SHP77 treated with DMSO at 0.1 percent for 48 hours (cell line): Measurements from ENCODE around the gene DAB2IP.
"Not testable (repeated sequence)": the region's sequence is repeated elsewhere in the genome, so short reads cannot be mapped to it uniquely, and the experiment has no call there.

ENCODE experiments used
- DNase-seq: peaks from one replicate; lab custom pipeline; 2025; lab: John Stamatoyannopoulos, UW

Gene DAB2IP

DNA sequence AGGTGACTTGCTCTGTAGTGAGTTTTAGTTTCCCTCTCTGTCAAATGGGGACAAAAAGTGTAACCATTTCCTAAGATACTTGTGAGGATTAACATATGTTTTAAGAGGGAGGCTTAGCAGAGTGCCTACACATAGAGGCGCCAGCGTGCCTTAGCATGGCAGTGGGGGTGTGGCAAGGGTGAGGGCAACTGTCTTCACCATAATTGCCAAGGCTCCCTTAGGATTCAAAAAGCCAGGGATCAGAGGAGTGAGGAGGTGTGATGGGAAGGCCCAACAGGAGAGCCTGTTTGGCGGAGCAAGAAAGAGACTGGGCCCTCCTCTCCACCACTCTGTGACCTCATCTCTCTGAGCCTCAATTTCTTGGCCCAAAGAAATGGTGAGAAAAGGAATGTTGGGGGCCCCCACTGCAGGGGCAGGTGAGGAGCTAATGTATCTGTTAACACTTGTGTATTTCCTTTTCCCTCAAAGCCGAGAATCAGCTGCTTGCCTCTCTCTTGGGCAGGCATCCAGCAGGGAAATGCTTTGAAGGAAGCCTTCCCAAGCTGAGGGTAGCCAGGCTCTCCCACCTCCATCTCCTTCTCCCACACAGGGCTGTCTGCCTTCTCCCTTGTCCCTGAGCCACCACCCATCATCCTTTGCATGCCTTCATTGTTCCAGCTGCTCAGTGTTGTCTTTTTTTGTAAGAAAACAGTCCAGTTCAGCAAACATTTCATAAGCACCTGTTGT, 76.0 kb downstream of the DAB2IP start:
- no peak for DNase-seq

DNA sequence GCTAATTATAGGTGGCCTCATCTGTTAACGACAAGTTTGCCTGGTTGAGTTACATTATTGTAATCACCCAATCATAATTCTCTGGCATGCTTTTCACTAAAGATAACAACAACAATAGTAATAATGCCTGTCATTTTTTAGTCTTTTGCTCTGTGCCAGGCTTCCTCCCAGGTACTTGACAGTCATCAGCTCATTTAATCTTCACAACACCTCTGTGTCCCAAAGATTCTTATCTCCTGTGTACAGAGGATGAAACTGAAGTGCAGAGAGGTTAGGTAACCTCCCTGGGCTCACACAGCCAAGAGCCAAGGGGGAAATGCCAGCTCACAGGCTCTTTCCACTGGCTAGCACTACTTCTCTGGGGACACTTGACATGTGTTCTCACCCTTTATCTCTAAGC, 77.5 kb downstream of the DAB2IP start:
- no peak for DNase-seq

DNA sequence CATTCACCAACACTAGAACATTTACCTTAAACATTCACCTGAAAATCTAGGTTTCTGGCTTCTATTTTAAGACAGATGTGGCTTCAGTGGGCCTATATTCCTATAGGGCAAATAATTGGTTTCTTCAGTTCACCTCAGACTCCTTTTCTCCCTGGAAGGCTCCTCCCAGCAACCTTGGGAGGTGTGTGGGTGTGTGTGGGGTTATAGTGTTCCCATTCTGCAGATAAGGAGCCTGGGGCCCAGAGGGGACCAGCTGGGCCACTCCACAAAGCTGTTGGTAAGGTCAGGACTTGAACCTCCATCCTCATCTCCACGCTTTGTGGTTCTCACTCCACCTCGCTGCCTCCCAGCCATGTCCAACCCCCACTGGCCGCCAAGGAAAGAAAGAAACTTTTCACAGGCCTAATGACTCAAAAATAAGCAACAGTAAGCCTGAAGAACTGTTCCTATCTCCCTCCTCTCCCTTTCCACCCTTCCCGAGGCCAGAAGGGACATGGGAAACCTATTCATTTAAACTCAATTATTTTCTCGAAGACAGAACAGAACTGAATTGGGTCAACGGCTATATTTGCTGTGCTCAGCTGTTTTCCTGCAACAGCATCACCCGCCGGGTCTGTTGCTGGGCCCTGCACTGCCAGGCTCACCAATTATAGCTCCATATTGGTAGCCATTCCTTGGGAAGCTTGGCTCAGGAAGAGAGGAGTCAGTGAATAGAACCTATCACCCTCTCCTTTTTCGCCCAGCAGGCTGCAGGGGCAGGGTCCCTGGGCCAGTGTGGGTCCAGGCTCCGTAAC, 78.5 kb downstream of the DAB2IP start:
- no peak for DNase-seq

DNA sequence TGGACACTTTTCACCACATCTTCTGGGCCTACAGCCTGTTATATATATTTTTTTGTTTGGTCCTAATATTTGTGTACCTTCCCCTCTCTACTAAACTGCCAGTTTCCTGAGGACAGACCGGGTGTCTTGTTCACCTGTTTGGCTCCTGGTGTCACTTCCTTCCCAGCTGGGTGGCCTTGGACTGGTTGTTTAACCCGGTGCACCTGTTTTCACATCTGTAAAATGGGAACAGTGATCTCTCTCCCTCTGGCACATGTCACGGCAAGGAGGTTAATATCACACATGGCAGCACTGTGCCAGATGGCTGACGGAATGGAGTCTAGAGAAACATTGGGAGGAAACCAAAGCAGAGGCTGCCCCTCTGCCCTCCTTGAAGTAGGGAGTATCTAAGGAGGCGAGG, 79.7 kb downstream of the DAB2IP start:
- DNase-seq = no peak

DNA sequence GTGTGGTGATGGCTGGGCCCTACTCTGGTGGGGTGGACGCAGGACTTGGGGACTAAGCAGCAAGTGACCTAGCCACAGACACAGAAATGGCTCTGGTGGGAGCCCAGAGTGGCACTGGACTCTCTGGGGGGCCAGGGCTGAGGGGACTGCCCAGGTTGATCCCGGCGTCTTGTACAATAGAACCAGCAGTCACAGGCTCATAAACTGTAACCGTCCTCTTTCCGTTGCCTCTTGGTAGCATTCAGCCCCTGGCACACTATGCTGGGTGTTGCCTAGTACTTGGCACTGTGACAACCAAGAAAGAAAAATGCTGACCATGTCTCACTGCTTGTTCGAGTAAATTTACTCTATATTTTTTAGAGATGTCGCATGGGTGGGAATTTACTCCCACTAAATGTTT, 80.5 kb downstream of the DAB2IP start:
- DNase-seq = no peak

DNA sequence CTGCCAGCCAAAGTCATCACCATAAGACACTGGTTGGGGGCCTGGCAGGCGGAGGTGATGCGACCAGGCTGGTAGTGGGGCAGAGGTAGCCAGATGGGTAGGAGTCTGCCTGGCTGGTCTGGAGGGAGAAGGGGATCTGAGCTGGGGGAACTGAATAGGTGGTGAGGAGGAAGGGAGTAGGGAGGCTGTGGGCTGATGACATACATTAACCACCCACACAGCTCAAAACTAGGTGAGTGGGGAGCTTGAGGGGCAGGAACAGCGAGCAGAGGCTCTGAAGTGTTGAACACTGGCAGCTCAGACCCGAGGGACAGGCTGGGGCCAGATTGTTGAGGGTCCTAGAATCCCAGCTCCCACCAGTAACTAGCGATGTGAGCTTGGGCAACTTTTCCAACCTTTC, 81.0 kb downstream of the DAB2IP start:
- no peak for DNase-seq

DNA sequence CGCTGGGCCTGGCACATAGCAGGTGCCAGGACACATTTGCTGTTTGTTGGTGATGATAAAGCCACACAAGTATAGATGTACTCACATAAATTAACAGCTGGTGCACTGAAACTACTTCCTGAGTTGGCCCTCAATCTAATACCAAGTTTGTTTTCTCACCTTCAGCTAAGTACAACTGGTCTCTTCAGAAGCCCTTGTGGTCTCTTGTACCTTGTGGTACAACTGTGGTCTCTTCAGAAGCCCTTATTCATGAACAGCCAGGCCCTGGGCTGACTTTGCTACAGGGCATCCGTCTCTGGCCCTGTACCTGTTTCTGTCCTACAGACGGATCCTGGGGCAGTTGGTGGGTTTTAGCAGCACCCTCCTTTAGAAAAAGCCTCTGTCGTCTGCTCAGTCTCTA, 81.5 kb downstream of the DAB2IP start:
- no peak for DNase-seq

DNA sequence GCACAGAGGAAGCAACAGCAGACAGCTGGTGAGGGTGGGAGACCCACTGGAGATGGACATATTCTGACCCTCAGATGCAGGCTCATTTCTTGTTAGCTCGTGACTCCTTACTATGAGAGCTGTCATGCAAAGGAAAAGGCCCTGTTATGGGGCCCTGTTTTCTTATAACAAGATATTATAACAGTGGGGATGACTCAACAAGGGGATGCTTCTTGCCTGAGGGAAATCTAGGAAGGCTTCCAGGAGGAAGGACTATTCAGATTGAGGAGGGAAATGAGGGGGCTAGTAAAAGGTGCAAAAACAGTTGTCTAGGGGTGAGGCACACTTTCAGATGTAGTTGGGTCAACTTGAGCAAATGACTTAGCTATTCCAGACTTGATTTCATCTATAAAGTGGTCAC, 83.0 kb downstream of the DAB2IP start:
- no peak for DNase-seq

DNA sequence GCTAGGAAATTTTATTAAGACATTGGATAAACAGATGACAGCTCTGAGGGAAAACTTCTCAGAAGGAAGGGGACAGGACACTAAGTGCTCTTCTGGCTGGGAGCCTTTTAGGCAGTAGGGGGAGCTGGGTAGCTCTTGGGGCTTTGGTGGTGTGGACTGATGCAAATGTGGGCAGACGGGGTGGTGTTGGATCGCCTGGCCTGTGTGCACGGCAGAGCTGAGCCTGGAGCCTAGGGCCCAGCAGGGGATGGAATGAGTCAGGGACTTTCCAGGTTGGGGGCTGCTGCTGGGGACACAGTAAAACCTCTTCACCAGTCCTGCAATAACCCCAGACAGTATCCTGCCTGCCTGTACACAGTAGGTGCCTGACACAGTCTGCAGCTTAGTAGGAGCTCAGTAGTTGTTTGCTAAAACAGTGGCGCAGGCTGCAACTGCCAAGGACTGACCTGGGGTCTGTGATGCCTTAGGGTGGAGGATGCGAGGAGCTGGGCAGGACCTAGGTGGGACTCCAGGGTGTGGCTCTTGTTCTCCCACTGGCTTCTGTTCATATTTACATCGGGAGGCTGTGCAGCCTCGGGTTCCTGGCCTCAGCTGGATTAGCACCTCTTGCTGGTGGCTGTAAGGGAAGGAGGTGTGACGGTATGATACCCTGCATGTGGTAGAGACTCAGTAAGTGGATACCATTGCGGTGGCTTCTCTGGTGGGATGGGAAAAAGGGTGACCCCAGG, 83.8 kb downstream of the DAB2IP start:
- DNase-seq = no peak

DNA sequence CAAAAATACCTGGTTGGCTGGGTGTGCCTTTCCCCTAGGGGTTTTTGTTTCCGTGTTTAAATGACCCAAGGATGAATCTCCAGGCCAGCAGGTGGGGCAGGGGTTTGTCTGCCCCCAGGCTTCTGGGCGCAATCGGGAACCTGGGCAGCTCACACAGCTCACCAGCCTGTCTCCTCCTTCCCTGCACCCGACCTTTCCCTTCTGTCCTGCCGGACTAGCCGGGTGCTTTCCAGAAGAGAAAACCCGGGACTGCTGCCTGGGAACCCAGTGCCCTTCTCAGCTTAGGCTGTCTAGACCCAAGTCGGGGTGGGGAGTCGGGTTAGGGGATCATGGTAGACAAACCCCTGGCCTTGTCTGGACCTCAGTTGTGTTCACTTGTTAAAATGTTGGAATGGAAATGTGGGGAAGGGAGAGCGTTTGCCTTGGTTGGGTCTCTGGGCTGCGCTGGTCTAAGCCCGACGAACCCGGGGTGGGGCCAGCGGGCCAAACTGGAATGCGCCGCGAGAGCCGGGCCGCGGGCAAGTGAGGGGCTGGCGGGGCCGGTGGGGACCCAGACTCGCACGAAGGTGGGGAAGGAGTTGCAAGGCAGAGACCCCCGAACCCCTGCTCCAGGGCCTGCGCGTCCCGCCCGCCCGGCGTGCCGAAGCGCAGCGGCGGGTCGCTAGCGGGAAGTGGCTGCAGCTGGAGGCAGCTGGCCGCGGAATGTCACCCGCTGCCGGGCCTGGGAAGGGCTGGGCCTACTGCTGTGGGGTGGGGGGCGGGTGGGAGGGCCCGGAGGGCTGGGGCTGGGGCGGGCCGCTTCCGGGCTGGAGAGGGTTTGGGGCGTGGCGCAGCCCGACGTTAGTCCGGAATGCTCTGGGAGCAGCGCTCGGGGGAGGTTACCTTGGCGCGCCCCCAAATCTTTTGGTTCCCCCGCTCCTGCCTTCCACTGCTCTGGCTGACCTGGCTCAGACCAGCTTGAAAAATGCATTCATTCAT, 84.6 kb downstream of the DAB2IP start:
- no peak for DNase-seq

DNA sequence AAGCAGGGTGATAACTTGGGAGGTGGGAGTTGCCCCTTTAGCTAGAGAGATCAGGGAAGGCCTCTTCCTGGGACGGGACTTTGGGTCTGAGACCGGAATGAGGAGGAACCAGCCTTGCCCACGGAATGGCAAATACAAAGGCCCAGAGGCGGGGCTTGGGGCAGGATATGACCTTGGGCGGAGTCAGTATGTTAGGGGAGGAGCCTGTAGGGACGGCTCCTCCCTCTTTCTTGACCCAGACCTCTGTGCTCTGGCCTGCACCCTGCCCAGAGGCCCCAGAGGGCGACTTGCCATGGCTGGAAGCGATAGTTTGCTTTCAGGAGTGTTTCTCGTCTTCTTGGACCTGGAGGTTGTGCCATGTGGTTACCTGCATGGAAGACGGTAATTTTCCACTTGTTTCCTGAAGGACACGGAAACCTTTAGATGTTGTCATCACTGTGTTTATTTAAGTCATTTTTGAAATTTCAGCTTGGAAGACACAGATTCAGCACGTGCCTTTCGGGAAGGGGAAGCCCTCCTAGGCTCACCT, 85.6 kb downstream of the DAB2IP start:
- DNase-seq = no peak

DNA sequence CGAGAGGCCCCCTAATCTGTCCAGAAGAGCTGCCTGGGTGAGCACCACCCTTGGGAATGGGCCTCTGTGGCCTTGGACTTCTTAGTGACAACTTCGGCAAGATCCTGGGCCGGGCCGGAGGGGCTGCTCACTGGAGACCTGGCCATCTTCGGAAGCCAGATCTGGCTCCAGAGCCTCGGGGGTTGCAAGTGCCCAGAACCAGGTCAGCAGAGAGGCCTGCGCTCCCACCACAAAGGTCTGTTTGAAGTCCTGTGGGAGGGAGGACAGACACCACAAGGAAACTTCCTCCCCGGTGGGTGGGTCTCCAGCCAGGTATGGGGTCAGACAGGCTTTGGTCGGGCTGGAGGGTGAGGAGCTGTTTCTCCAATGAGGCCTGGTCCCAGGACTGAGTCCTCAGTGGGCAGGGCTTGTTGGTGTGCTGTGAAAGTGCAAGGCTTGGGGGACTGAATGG, 86.1 kb downstream of the DAB2IP start:
- no peak for DNase-seq

DNA sequence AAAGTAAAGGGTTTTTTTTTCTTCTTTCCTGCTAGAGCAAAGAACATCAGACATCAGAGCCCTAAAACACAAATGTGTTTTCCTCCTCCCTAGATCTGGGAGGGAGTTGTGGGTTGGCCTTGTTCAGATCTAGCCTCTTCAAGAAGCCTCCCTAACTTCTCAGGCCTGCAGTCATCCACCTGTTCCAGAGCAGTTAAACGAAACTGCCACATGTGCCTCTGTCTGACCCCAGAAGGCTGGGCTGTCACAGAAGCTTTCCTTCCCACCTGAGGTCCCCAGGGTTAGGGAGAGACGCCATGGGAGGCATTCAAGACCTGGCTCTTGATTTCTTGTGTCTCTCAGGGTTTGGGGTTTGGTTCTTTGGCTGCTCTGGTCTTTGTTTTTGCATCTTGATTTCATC, 87.0 kb downstream of the DAB2IP start:
- DNase-seq = no peak

DNA sequence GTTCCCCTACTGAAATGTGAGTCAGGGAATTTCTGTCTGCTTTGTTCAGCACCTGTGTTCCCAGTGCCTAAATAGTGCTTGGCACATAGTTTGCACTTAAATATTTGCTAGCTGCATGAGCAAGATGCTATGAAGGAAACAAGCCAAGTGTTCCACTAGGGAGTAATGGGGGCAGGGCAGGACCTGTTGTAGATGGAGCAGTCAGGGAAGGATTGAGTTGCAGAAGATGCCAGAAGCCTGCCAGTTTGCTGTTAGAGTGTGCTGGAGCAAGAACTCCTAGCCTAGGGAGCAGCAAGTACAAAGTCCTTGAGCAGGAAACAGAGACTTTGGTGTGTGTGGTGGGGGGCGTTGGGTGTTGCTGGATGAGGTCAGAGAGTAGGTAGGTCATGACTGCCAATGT, 87.5 kb downstream of the DAB2IP start:
- DNase-seq = no peak

DNA sequence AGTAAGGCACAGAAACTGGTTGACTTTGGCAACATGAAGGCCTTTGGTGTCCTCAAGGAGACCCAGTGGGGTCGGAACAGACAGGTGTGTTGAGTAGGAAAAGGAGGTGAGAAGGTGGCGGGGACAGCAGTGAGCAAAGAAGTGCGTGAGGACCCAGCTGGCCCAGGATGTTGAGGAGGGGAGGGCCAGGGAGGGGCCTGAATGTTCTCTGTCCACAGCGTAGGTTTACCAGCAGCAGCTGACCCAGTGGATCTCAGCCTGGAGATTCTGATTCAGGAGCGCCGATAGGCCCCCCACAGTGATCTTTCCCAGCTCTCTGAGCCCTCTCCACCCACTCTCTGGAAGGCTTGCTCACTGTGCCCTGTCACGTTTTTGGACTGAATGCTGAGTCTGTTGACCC, 88.5 kb downstream of the DAB2IP start:
- DNase-seq = no peak

DNA sequence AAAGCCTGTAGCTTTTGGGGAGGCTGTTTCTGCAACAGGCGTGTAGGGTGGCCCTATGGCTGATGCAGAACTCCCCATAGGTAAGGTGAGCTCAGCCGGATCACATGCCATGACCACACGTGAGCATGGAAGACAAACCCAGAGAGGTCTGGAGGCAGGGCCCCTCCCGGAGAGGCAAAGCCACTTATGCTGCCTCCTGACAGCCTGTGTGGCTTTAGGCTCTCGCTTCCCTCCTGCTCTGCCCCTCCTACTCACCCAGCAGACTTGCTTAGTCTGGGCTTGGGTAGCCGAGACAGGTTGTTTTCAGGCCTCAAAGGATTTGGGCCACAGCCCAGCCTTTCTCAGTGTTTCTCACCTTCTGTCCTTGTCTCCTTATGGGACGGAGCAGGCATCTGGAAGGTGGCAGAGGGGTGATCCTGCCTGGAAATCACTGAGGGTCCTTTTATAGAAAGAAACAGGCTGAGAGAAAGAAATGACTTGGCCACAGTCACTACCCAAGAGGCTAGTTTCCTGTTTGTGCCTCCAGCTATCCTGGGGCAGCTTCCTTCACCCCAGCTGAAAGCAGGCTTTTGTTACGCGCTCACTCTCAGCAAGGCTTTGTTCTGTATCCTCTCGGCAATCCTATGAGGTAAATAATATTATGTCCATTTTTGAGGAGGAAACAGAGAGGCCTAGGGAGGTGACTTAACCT, 89.9 kb downstream of the DAB2IP start:
- DNase-seq = no peak

DNA sequence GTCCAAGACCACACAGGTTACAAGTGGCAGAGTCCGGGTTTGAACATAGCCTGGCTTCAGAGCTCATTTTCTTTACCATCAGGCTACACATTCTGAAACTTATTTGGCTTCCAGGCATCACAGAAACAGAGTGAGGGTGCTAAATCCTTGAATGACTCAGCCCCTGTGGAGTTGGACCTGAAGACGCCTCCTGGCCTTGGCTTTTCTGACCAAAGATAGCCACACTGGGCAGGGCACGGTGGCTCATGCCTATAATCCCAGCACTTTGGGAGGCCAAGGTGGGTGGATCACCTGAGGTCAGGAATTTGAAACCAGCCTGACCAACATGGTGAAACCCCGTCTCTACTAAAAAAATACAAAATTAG, 90.5 kb downstream of the DAB2IP start:
- not testable (repeated sequence) for DNase-seq

DNA sequence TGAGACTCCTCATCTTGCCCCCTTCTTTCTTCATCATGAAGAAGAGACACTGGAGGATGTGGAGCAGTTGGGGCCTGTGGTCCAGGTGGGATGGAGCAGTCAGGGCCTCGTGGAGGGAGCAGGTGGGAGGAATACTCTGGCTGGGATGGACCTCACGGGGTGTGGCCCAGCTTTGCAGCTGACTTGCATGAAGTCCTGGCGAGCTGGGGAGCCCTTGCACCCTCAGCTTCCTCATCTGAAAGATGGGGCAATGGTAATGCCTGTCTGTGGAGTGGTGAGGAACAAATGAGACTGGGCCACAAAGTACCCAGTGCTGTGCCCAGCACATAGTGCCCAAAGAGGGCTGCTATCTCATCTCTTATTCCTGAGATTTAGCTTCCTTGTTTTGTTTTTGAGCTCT, 91.5 kb downstream of the DAB2IP start:
- DNase-seq = no peak

DNA sequence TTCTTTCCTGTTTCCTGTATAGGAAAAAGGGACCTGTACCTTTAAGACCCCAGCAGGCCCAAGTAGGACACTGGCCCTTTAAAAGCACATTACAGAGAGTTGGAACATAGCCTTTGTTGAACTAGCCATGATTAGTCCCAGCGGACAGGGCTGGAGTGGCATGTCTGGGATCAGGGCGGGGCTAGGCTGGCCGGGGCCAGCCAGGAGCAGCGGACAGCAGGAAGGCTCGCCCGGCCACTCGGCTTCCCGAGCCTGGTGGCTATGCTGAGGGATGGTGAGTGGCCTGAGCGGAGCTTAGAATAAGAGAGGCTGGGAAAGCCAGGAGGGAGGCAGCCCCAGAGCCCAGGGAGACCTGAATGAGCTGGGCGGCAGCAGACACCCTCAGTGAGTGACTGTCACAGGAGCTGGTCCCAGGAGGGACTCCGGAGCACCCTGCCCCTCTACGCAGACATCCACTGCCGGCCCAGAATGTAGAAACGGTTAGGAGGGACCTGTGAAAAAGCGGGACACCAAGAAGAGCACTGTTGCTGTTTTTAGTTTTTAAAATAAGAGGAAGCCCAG, 92.1 kb downstream of the DAB2IP start:
- peak; percentile 41 for DNase-seq

DNA sequence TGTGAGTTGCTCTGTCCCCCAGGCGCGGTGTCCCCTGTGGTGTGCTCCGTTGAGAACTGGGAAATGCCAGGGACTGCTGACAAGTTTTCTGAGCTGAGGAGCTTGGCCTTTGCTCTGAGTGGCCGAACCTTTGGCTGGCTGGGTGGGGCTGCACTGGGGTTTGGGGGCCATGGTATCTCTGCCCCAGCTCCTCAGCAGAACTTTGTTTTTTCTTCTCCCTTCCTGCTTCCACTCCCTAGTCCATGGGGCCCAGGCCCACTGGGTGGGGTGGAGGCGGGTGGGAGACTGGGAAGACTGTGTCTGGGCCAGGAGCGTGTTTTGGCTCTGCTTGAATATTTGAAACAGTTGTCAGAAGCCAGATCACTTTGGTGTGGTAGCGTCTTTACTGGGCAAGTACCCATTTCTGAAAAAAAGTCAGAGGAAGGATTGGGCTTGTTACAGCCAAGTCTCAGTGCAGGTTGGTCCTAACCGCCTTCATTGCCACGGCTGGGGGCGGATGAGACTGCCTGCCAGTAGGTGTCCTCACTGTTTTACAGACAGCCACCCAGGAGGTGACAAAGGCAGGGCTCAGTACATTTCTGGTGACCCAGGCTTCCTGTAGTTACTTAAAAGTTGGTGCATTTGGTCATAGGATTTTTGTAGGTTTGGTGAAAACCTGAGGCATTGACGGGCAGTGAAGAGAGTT, 92.7 kb downstream of the DAB2IP start:
- peak; percentile 9 for DNase-seq
